K562 (cell line): ENCODE results near the gene FKBP8. TPM values are rescaled to one million over a fixed set of nuclear protein-coding genes. Genes with fewer than 3 reads are reported as not detected.

Source experiments
- CHD4 ChIP-seq: fragments of 200-600 bp; sonication (generic); IDR thresholded peaks from 3 replicates; pipeline ENCODE4 v1.6.1; 2012; ENCODE audit warnings: low read depth, mild to moderate bottlenecking, mixed read lengths, low read length, inconsistent platforms; ENCODE audit not compliant: insufficient read depth, insufficient replicate concordance, poor library complexity, severe bottlenecking
- KHSRP ChIP-seq: fragments of 450-650 bp; IDR thresholded peaks from 2 replicates; pipeline ENCODE4 v1.6.1; 2017
- MAZ ChIP-seq, 2 experiments: fragments of 450-650 bp in 1 of 2; sonication (generic) in 1 of 2; formaldehyde crosslinking; IDR thresholded peaks in 1 of 2; conservative IDR thresholded peaks in 1 of 2; 2 replicates each; pipeline versions ENCODE4 v1.4.0 to v1.5.0; 2020; ENCODE audit warnings: mild to moderate bottlenecking in 1 of 2, missing genetic modification reagents in 1 of 2
- NELFE ChIP-seq: IDR thresholded peaks from 2 replicates; pipeline ENCODE4 v1.6.1; 2011; ENCODE audit warnings: mild to moderate bottlenecking; ENCODE audit not compliant: insufficient read depth, insufficient read length
- NFYB ChIP-seq: IDR thresholded peaks from 2 replicates; pipeline ENCODE4 v1.6.1; 2011; ENCODE audit warnings: mild to moderate bottlenecking, moderate library complexity; ENCODE audit not compliant: insufficient read length; ENCODE audit errors: extremely low read depth
- PHF20 ChIP-seq: fragments of 450-650 bp; IDR thresholded peaks from 2 replicates; pipeline ENCODE4 v1.6.1; 2018; ENCODE audit not compliant: partially characterized antibody
- RCOR1 ChIP-seq, 2 experiments: IDR thresholded peaks; 2 replicates each; pipeline ENCODE4 v1.6.1; 2012; ENCODE audit warnings: low read depth in 2 of 2, low read length in 2 of 2, borderline replicate concordance in 1 of 2, improper control_type of control experiment in 1 of 2
- RNF2 ChIP-seq: sonication (generic); IDR thresholded peaks from 2 replicates; pipeline ENCODE4 v1.6.1; 2016
- TEAD2 ChIP-seq: fragments of 450-650 bp; IDR thresholded peaks from 2 replicates; pipeline ENCODE4 v1.6.1; 2016; ENCODE audit warnings: missing genetic modification characterization, control low read depth, missing compliant biosample characterization
- ZNF316 ChIP-seq: fragments of 450-650 bp; IDR thresholded peaks from 2 replicates; pipeline ENCODE4 v1.6.1; 2016
- ZNF436 ChIP-seq: fragments of 250-450, 450-650 bp; sonication (Bioruptor Pico); formaldehyde crosslinking; IDR thresholded peaks from 2 replicates; pipeline ENCODE4 v1.7.0; 2020; ENCODE audit warnings: mild to moderate bottlenecking
- polyA plus RNA-seq, 8 experiments: library from polyadenylated mRNA; depleted of rRNA in 4 of 8; stranded (reverse) in 5 of 8; unstranded in 3 of 8; fragments of >200 nt; fragmentation: Nextera tagmentation in 2 of 8; fragmentation: Illumina TruSeq in 1 of 8; extraction: Ambion mirVana in 2 of 8; extraction: Trizol in 1 of 8; gene quantifications; 2 replicates each; pipeline versions ENCODE4 v1.2.1 to v1.2.3, GENCODE V29; 2011 to 2014; ENCODE audit warnings: inconsistent platforms in 1 of 8, missing spikeins in 1 of 8
- total RNA-seq, 7 experiments: library from RNA; depleted of rRNA in 6 of 7; stranded (reverse); fragments of >200 nt in 6 of 7; fragmentation: Illumina TruSeq in 2 of 7; extraction: Trizol in 2 of 7; gene quantifications; 2 replicates each; pipeline versions ENCODE4 v1.2.1 to v1.2.3, GENCODE V29; 2011 to 2021; ENCODE audit warnings: low replicate concordance in 1 of 7
- TF ChIP-seq, protein P1 (sequence below): sonication (generic); formaldehyde crosslinking; IDR thresholded peaks from 2 replicates; pipeline ENCODE4 v1.8.1; 2023; ENCODE audit warnings: missing genetic modification reagents, mild to moderate bottlenecking, borderline replicate concordance
- TF ChIP-seq, protein P2 (sequence below): fragments of 450-650 bp; formaldehyde crosslinking; IDR thresholded peaks from 2 replicates; pipeline ENCODE4 v1.4.0; 2020; ENCODE audit warnings: mild to moderate bottlenecking, moderate library complexity
- TF ChIP-seq, protein P3 (sequence below): fragments of 450-650 bp; formaldehyde crosslinking; IDR thresholded peaks from 2 replicates; pipeline ENCODE4 v1.4.0; 2020; ENCODE audit warnings: mild to moderate bottlenecking, moderate library complexity
- TF ChIP-seq, protein P4 (sequence below): fragments of 250-450 bp; sonication (Bioruptor Pico); IDR thresholded peaks from 2 replicates; pipeline ENCODE4 v1.5.0; 2021
- TF ChIP-seq, protein P5 (sequence below): fragments of 200-400 bp; formaldehyde crosslinking; IDR thresholded peaks from 2 replicates; pipeline ENCODE4 v1.6.1; 2017; ENCODE audit warnings: mild to moderate bottlenecking, low read depth, low read length, moderate library complexity

The FKBP8 gene
- total and polyA plus RNA-seq, 9 of the 15 experiments (the other 6 are each of a cell fraction or from before 2014, with no cell fraction given), result 0.46 to 236 (median 104) TPM

DNA sequence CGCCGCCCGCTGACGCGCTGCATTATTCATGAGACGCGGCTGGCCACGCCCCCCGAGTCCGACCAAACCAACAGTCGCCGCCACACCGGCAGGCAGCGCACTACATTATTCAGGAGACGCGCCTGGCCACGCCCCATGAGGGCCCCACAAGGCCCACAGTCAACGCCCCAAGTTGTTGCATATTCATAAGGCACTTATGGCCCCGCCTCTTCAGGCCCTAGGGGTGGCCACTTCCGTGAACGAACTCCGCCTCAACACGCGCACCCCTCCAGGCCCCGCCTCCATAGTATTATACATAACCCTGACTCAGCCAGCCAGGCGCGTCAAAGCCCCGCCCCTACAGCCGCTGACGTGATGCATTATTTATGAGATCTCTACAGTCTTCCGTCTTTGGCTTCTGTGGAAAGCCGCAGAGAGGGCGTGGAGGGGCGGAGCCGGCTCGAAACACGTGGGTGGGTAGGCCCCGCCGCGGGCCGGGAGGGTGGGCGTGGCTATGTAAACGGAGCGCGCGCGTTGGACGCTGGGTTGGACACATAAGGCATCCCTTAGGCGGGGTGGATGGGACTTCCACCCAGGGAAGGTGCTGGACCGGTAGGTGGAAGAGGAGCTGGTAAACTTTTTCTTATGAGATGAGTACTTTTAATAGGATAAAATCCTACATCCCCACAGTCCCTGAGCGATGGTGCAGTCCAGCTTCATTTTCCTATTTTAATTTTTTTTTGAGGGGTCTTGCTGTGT, 21.1 kb downstream of the FKBP8 start (continued):
- TF ChIP-seq, protein P1, sequence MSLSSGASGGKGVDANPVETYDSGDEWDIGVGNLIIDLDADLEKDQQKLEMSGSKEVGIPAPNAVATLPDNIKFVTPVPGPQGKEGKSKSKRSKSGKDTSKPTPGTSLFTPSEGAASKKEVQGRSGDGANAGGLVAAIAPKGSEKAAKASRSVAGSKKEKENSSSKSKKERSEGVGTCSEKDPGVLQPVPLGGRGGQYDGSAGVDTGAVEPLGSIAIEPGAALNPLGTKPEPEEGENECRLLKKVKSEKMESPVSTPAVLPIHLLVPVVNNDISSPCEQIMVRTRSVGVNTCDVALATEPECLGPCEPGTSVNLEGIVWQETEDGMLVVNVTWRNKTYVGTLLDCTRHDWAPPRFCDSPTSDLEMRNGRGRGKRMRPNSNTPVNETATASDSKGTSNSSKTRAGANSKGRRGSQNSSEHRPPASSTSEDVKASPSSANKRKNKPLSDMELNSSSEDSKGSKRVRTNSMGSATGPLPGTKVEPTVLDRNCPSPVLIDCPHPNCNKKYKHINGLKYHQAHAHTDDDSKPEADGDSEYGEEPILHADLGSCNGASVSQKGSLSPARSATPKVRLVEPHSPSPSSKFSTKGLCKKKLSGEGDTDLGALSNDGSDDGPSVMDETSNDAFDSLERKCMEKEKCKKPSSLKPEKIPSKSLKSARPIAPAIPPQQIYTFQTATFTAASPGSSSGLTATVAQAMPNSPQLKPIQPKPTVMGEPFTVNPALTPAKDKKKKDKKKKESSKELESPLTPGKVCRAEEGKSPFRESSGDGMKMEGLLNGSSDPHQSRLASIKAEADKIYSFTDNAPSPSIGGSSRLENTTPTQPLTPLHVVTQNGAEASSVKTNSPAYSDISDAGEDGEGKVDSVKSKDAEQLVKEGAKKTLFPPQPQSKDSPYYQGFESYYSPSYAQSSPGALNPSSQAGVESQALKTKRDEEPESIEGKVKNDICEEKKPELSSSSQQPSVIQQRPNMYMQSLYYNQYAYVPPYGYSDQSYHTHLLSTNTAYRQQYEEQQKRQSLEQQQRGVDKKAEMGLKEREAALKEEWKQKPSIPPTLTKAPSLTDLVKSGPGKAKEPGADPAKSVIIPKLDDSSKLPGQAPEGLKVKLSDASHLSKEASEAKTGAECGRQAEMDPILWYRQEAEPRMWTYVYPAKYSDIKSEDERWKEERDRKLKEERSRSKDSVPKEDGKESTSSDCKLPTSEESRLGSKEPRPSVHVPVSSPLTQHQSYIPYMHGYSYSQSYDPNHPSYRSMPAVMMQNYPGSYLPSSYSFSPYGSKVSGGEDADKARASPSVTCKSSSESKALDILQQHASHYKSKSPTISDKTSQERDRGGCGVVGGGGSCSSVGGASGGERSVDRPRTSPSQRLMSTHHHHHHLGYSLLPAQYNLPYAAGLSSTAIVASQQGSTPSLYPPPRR, result no peak
- TF ChIP-seq RNF2, result no peak
- TF ChIP-seq, protein P2, sequence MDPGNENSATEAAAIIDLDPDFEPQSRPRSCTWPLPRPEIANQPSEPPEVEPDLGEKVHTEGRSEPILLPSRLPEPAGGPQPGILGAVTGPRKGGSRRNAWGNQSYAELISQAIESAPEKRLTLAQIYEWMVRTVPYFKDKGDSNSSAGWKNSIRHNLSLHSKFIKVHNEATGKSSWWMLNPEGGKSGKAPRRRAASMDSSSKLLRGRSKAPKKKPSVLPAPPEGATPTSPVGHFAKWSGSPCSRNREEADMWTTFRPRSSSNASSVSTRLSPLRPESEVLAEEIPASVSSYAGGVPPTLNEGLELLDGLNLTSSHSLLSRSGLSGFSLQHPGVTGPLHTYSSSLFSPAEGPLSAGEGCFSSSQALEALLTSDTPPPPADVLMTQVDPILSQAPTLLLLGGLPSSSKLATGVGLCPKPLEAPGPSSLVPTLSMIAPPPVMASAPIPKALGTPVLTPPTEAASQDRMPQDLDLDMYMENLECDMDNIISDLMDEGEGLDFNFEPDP (CRISPR knock-in tag), result no peak
- TF ChIP-seq NELFE, result no peak
- no peak for TF ChIP-seq TEAD2
- TF ChIP-seq, protein P3, sequence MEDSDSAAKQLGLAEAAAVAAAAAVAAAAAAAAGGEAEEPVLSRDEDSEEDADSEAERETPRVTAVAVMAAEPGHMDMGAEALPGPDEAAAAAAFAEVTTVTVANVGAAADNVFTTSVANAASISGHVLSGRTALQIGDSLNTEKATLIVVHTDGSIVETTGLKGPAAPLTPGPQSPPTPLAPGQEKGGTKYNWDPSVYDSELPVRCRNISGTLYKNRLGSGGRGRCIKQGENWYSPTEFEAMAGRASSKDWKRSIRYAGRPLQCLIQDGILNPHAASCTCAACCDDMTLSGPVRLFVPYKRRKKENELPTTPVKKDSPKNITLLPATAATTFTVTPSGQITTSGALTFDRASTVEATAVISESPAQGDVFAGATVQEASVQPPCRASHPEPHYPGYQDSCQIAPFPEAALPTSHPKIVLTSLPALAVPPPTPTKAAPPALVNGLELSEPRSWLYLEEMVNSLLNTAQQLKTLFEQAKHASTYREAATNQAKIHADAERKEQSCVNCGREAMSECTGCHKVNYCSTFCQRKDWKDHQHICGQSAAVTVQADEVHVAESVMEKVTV, result no peak
- no peak; a peak in 2 of 4 replicates for TF ChIP-seq RCOR1 (IDR thresholded peaks at IDR 0.05; ENCODE audit: borderline replicate concordance in 1 of 2, low read depth in 2 of 2, low read length in 2 of 2)
- peak in 1 of 2 experiments; percentile 62; a peak in 1 of 4 replicates for TF ChIP-seq MAZ (CRISPR knock-in tag; conservative IDR thresholded peaks at IDR 0.05 in 1 of 2, IDR thresholded peaks at IDR 0.05 in 1 of 2)
- no peak for TF ChIP-seq PHF20
- TF ChIP-seq, protein P4, sequence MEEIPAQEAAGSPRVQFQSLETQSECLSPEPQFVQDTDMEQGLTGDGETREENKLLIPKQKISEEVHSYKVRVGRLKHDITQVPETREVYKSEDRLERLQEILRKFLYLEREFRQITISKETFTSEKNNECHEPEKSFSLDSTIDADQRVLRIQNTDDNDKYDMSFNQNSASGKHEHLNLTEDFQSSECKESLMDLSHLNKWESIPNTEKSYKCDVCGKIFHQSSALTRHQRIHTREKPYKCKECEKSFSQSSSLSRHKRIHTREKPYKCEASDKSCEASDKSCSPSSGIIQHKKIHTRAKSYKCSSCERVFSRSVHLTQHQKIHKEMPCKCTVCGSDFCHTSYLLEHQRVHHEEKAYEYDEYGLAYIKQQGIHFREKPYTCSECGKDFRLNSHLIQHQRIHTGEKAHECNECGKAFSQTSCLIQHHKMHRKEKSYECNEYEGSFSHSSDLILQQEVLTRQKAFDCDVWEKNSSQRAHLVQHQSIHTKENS (CRISPR knock-in tag), result no peak
- no peak for TF ChIP-seq NFYB
- no peak for TF ChIP-seq CHD4
- no peak for TF ChIP-seq ZNF436 (CRISPR knock-in tag)
- TF ChIP-seq KHSRP, result no peak
- TF ChIP-seq, protein P5, sequence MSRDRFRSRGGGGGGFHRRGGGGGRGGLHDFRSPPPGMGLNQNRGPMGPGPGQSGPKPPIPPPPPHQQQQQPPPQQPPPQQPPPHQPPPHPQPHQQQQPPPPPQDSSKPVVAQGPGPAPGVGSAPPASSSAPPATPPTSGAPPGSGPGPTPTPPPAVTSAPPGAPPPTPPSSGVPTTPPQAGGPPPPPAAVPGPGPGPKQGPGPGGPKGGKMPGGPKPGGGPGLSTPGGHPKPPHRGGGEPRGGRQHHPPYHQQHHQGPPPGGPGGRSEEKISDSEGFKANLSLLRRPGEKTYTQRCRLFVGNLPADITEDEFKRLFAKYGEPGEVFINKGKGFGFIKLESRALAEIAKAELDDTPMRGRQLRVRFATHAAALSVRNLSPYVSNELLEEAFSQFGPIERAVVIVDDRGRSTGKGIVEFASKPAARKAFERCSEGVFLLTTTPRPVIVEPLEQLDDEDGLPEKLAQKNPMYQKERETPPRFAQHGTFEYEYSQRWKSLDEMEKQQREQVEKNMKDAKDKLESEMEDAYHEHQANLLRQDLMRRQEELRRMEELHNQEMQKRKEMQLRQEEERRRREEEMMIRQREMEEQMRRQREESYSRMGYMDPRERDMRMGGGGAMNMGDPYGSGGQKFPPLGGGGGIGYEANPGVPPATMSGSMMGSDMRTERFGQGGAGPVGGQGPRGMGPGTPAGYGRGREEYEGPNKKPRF, result no peak
- TF ChIP-seq ZNF316, result peak; percentile 81
